ENCODE data around the gene ESD. TPM values are rescaled to one million over a fixed set of nuclear protein-coding genes. Genes with fewer than 3 reads are reported as not detected.

Gene ESD
- total and polyA plus RNA-seq, 11 donors, result 89.7 to 113 (median 103) TPM

GRCh38 chr13:46745706-46746105 is 51.3 kb downstream of the ESD start:
- H3K27ac ChIP-seq, result no peak overlapping the region
- DNase-seq (no peak), ATAC-seq (no peak)
- intact Hi-C loops (cut with DNase I), result no loop called here
- no peaks in the 10 kb centered on the region for H3K9me3 ChIP-seq
- TF ChIP-seq POLR2A (IDR thresholded peaks at IDR 0.05), result no peak
- no peak for TF ChIP-seq CTCF (IDR thresholded peaks at IDR 0.05)
- H3K4me3 ChIP-seq, result no peak overlapping the region
- peaks cover 0 to 2% (median 0%) of the 10 kb centered on the region in 12 donors for H3K4me1 ChIP-seq
- 81 to 90% (median 87%) methylated on average over 4 of the region's 4 CpGs for WGBS, 4 donors
- peaks cover 0 to 98% (median 82%) of the 10 kb centered on the region in 9 donors for H3K36me3 ChIP-seq
- H3K27me3 ChIP-seq, result no peaks in the 10 kb centered on the region

- Histone ChIP-seq H3K4me1 (peaks cover 0 to 2% (median 0%) of the 10 kb centered on the region in 12 donors), H3K4me3 (no peak overlapping the region), H3K36me3 (peaks cover 0 to 98% (median 78%) of the 10 kb centered on the region in 9 donors), H3K27ac (no peak overlapping the region), H3K27me3 (no peaks in the 10 kb centered on the region), H3K9me3 (no peaks in the 10 kb centered on the region)
- TF ChIP-seq POLR2A (IDR thresholded peaks at IDR 0.05) (no peak), CTCF (IDR thresholded peaks at IDR 0.05) (no peak)
- WGBS, 4 donors, result 96 to 99% (median 97%) methylated on average over 4 of the region's 4 CpGs
- no peak for ATAC-seq
- no peak for DNase-seq
- intact Hi-C loops (cut with DNase I), result no loop called here
Observed at GRCh38 chr13:46745062-46745461, 51.9 kb downstream of the ESD start.

- no peak overlapping the region for H3K27ac ChIP-seq
- ATAC-seq (no peak), DNase-seq (no peak)
- H3K4me3 ChIP-seq, result no peak overlapping the region
- no peaks in the 10 kb centered on the region for H3K4me1 ChIP-seq
- H3K27me3 ChIP-seq, result no peaks in the 10 kb centered on the region
- TF ChIP-seq POLR2A (IDR thresholded peaks at IDR 0.05), result no peak
- TF ChIP-seq CTCF (IDR thresholded peaks at IDR 0.05), result no peak
- intact Hi-C loops (cut with DNase I), result no loop called here
- WGBS, 4 donors, result 83 to 89% (median 84%) methylated on average over 2 of the region's 2 CpGs
- peaks cover 0 to 95% (median 76%) of the 10 kb centered on the region in 9 donors for H3K36me3 ChIP-seq
- H3K9me3 ChIP-seq, result no peaks in the 10 kb centered on the region
Observed at GRCh38 chr13:46743191-46743590, 53.8 kb downstream of the ESD start.

- H3K4me1 ChIP-seq, result no peaks in the 10 kb centered on the region
- H3K9me3 ChIP-seq, result no peaks in the 10 kb centered on the region
- no peaks in the 10 kb centered on the region for H3K27me3 ChIP-seq
- no peak for ATAC-seq
- no peak overlapping the region for H3K27ac ChIP-seq
- intact Hi-C loops (cut with DNase I), result no loop called here
- peaks cover 0 to 97% (median 76%) of the 10 kb centered on the region in 9 donors for H3K36me3 ChIP-seq
- H3K4me3 ChIP-seq, result no peak overlapping the region
- no peak for TF ChIP-seq CTCF (IDR thresholded peaks at IDR 0.05)
- no peak for TF ChIP-seq POLR2A (IDR thresholded peaks at IDR 0.05)
- no peak for DNase-seq
- WGBS, 4 donors, result 89 to 95% (median 94%) methylated on average over 4 of the region's 4 CpGs
Observed at GRCh38 chr13:46739447-46740098, 57.4 kb downstream of the ESD start.

All from heart left ventricle (tissue), 16 donors.